Sigmoid colon (tissue), 7 donors: ENCODE data around the gene JAK2. TPM values are rescaled to one million over a fixed set of nuclear protein-coding genes. Genes with fewer than 3 reads are reported as not detected.

Experiments used
- DNase-seq: peaks from one replicate; pipeline ENCODE4 v3.0.0-alpha.2; 2019
- H3K27ac ChIP-seq, 4 donors: fragments of 200-600 bp; sonication (generic); one replicate each; pipeline ENCODE4 v1.5.1; 2016 to 2019; ENCODE audit warnings: mild to moderate bottlenecking in 1 of 4
- H3K27me3 ChIP-seq, 3 donors: fragments of 200-600 bp; sonication (generic); one replicate each; pipeline ENCODE4 v1.5.1; 2019; ENCODE audit warnings: mild to moderate bottlenecking in 1 of 3
- H3K36me3 ChIP-seq, 4 donors: fragments of 200-600 bp; sonication (generic); one replicate each; pipeline ENCODE4 v1.5.1; 2016 to 2019
- H3K4me1 ChIP-seq, 4 donors: fragments of 200-600 bp; sonication (generic); one replicate each; pipeline ENCODE4 v1.5.1; 2017 to 2019
- H3K4me3 ChIP-seq, 4 donors: fragments of 200-600 bp; sonication (generic); one replicate each; pipeline ENCODE4 v1.5.1; 2017 to 2019; ENCODE audit warnings: mild to moderate bottlenecking in 2 of 4, moderate library complexity in 1 of 4
- H3K9me3 ChIP-seq, 4 donors: fragments of 200-600 bp in 3 of 4; sonication (generic) in 3 of 4; one replicate each; pipeline versions ENCODE4 v1.5.1 to v1.6.1; 2013 to 2019
- CTCF ChIP-seq, 4 experiments: fragments of 450-650 bp in 3 of 4; fragments of 200-600 bp in 1 of 4; IDR thresholded peaks; one replicate each; pipeline ENCODE4 v1.5.1; 2016 to 2019; ENCODE audit warnings: antibody characterized with exemption in 4 of 4, mild to moderate bottlenecking in 3 of 4, moderate library complexity in 2 of 4
- EP300 ChIP-seq, 4 donors: sonication (generic); formaldehyde crosslinking; IDR thresholded peaks; one replicate each; pipeline ENCODE4 v1.6.1; 2017; ENCODE audit warnings: antibody characterized with exemption in 4 of 4
- POLR2A ChIP-seq, 2 donors: fragments of 450-650 bp; IDR thresholded peaks; one replicate each; pipeline ENCODE4 v1.6.1; 2016; ENCODE audit warnings: antibody characterized with exemption in 2 of 2, mild to moderate bottlenecking in 2 of 2, moderate library complexity in 2 of 2
- POLR2AphosphoS5 ChIP-seq, 4 donors: sonication (generic); formaldehyde crosslinking; IDR thresholded peaks; one replicate each; pipeline ENCODE4 v1.6.1; 2017; ENCODE audit warnings: antibody characterized with exemption in 4 of 4
- WGBS, 2 donors: extraction: QIAGEN DNeasy Blood & Tissue Kit; methylation state at CpG; one replicate each; pipeline ENCODE4 v1.1.7; 2013; 5-methylcytosine and 5-hydroxymethylcytosine counted together
- intact Hi-C: fragments of 100-400 bp; cut with DNase I; formaldehyde crosslinking; loops from one replicate; pipeline ENCODE4 v1.15.1; 2023
- polyA plus RNA-seq, 3 donors: library from polyadenylated mRNA; stranded (reverse); fragments of 200-250 nt; gene quantifications; one replicate each; pipeline ENCODE4 v1.2.3, GENCODE V29; 2013
- total RNA-seq, 4 donors: library from RNA; depleted of rRNA; stranded (reverse); fragments of >200 nt; gene quantifications; one replicate each; pipeline ENCODE4 v1.1.0, GENCODE V29; 2016
- donor health status: healthy with polysubstance abuse.
- donor health status: Bipolar disorder and iron deficiency.
- donor health status: healthy.

Gene JAK2
- total and polyA plus RNA-seq, 7 donors, result 5.3 to 36.8 (median 28.5) TPM

GRCh38 chr9:4955836-4956235, 29.2 kb upstream of the JAK2 start:
- Histone ChIP-seq H3K27ac (no peak overlapping the region), H3K27me3 (no peaks in the 10 kb centered on the region), H3K36me3 (no peaks in the 10 kb centered on the region), H3K4me1 (no peaks in the 10 kb centered on the region), H3K9me3 (no peaks in the 10 kb centered on the region), H3K4me3 (no peak overlapping the region)
- TF ChIP-seq POLR2AphosphoS5 (IDR thresholded peaks at IDR 0.05) (no peak), EP300 (IDR thresholded peaks at IDR 0.05) (no peak), CTCF (IDR thresholded peaks at IDR 0.05) (no peak), POLR2A (IDR thresholded peaks at IDR 0.05) (no peak)
- intact Hi-C loops, result no loop called here
- WGBS, 2 donors, result 93% methylated on average over 2 of the region's 2 CpGs
- DNase-seq, result no peak

GRCh38 chr9:4959031-4959430, 26.0 kb upstream of the JAK2 start:
- H3K9me3 ChIP-seq, result no peaks in the 10 kb centered on the region
- no peak overlapping the region for H3K4me3 ChIP-seq
- no peaks in the 10 kb centered on the region for H3K4me1 ChIP-seq
- H3K27me3 ChIP-seq, result no peaks in the 10 kb centered on the region
- no peak overlapping the region for H3K27ac ChIP-seq
- TF ChIP-seq CTCF (IDR thresholded peaks at IDR 0.05), result no peak
- no peak for TF ChIP-seq POLR2A (IDR thresholded peaks at IDR 0.05)
- TF ChIP-seq EP300 (IDR thresholded peaks at IDR 0.05), result no peak
- no peak for TF ChIP-seq POLR2AphosphoS5 (IDR thresholded peaks at IDR 0.05)
- no peaks in the 10 kb centered on the region for H3K36me3 ChIP-seq
- 89 to 90% methylated on average over 3 of the region's 3 CpGs for WGBS, 2 donors
- intact Hi-C loops, result no loop called here
- DNase-seq, result no peak

- no peaks in the 10 kb centered on the region for H3K9me3 ChIP-seq
- intact Hi-C loops, result no loop called here
- H3K27me3 ChIP-seq, result no peaks in the 10 kb centered on the region
- no peak for DNase-seq
- TF ChIP-seq POLR2A (IDR thresholded peaks at IDR 0.05) (no peak), CTCF (IDR thresholded peaks at IDR 0.05) (no peak), EP300 (IDR thresholded peaks at IDR 0.05) (no peak)
- 89 to 95% methylated on average over 2 of the region's 2 CpGs for WGBS, 2 donors
- no peak overlapping the region for H3K4me3 ChIP-seq
- no peak overlapping the region for H3K27ac ChIP-seq
- H3K4me1 ChIP-seq, result no peaks in the 10 kb centered on the region
- H3K36me3 ChIP-seq, result no peaks in the 10 kb centered on the region
Observed at GRCh38 chr9:4962085-4962484, 23.0 kb upstream of the JAK2 start.

GRCh38 chr9:4964540-4964939, 20.5 kb upstream of the JAK2 start:
- TF ChIP-seq POLR2AphosphoS5 (IDR thresholded peaks at IDR 0.05) (no peak), EP300 (IDR thresholded peaks at IDR 0.05) (no peak), CTCF (IDR thresholded peaks at IDR 0.05) (no peak)
- Histone ChIP-seq H3K4me1 (no peaks in the 10 kb centered on the region), H3K27ac (no peak overlapping the region), H3K36me3 (no peaks in the 10 kb centered on the region), H3K4me3 (no peak overlapping the region), H3K9me3 (no peaks in the 10 kb centered on the region), H3K27me3 (no peaks in the 10 kb centered on the region)
- no peak for DNase-seq
- intact Hi-C loops, result no loop called here

GRCh38 chr9:4965174-4965821, 19.8 kb upstream of the JAK2 start:
- no peaks in the 10 kb centered on the region for H3K27me3 ChIP-seq
- DNase-seq, result no peak
- no peaks in the 10 kb centered on the region for H3K9me3 ChIP-seq
- no peak for TF ChIP-seq CTCF (IDR thresholded peaks at IDR 0.05)
- TF ChIP-seq POLR2AphosphoS5 (IDR thresholded peaks at IDR 0.05), result no peak
- TF ChIP-seq EP300 (IDR thresholded peaks at IDR 0.05), result no peak
- no peak for TF ChIP-seq POLR2A (IDR thresholded peaks at IDR 0.05)
- H3K4me1 ChIP-seq, result no peaks in the 10 kb centered on the region
- no peak overlapping the region for H3K4me3 ChIP-seq
- H3K27ac ChIP-seq, result no peak overlapping the region
- H3K36me3 ChIP-seq, result no peaks in the 10 kb centered on the region
- intact Hi-C loops, result no loop called here
- WGBS, 2 donors, result 86 to 90% methylated on average over 2 of the region's 2 CpGs
